ENCODE data around the gene L3MBTL3.

- TF ChIP-seq CTCF (IDR thresholded peaks at IDR 0.05) (no peak), POLR2A (IDR thresholded peaks at IDR 0.05; ENCODE audit: low read depth) (no peak)
Measured at GRCh38 chr6:130000526-130001421, 17.6 kb upstream of the L3MBTL3 start.

Data from esophagus muscularis mucosa (tissue), 3 donors.